Fibroblast of peridontal ligament (primary cell): Measurements from ENCODE around the gene ARHGAP35.
A peak's percentile ranks its signal among the peaks of the same experiment; 100 is the strongest.
"Not testable (repeated sequence)": the region's sequence is repeated elsewhere in the genome, so short reads cannot be mapped to it uniquely, and the experiment has no call there.

Source experiments
- DNase-seq: peaks from one replicate; pipeline ENCODE4 v3.0.0-alpha.2; 2010; ENCODE audit errors: extremely low read depth

Gene ARHGAP35

DNA sequence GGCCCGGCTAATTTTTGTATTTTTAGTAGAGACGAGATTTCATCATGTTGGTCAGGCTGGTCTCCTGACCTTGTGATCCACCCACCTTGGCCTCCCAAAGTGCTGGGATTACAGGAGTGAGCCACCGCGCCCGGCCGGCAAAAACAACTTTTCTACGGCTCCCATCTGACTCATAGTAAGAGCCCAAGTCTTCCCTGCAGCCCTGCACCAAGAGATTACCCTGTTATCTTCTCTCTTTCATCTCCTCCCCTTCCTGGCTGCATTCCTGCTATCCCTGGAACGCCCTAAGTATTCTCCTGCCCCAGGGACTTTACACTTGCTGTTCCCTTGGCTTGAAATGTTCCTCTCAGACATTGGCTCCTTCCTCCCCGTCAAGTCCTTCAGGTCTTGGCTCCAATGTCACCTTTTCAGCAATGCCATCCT is 16.7 kb upstream of the ARHGAP35 start:
- no peak for DNase-seq

DNA sequence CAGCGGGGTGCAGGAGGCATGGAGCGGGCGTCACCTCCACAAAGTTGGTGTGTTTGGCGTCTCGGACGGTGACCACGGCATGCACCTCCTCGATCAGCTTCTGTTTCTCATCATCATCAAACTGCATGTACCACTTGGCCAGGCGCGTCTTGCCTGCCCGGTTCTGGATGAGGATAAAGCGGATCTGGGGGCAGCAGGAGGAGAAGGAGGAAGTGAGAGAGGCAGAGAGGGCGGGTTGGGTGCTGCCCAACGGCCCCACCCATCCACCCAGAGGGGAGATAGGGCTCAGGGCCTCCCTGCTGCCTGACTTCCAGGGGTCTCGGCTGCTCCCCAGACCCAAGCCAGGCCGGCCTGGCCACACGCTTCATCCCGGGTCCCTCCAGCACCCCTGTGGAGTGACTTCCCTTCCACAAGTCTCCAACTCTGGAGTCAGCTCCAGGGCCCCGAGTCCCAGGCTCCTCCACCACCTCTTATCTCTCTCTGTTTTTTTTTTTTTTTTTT is 14.8 kb upstream of the ARHGAP35 start:
- no peak for DNase-seq

DNA sequence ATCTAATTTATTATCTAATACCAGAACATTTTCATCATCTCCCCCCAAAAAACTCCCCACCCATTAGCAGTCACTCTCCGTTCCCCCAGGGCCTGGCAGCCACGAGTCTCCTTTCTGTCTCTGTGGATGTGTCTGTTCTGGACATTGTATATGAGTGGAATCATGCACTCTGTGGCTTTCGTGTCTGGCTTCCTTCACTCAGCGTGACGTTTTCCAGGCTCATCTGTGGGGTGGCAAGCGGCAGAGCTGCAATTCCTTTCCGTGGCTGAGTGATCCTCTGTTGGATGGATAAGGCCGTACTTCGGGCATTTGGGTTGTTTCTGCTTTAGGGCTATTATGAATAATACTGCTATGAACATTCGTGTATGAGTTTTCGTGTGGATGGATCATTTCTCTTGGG is 13.3 kb upstream of the ARHGAP35 start:
- DNase-seq: no peak

DNA sequence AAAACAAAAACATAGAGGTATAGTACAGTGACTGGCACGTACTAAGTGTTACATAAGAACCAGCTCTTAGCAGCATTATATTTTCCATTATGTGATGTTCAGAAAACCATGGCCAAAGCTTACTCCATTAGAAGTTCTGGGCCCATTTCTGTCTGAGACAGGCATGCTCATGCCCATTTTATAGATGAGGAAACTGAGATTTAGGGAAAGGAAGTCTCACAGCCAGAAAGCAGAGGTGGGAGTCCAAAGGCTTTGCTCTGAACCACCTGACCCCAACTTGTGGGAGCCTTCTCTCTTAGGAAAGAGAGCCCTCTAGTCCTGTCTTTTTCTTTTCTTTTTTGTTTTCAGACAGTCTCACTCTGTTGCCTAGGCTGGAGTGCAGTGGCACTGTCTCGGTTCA is 12.4 kb upstream of the ARHGAP35 start:
- DNase-seq: no peak

GRCh38 chr19:46849610-46850009 is 11.2 kb upstream of the ARHGAP35 start:
- DNase-seq: no peak

GRCh38 chr19:46850228-46851203 is 10.3 kb upstream of the ARHGAP35 start, which contains the start of gene AP2S1:
Gene AP2S1 (minus strand): TSS chr19:46850846. CDS start chr19:46850766, 80 bp downstream.
- peak; percentile 99 for DNase-seq

DNA sequence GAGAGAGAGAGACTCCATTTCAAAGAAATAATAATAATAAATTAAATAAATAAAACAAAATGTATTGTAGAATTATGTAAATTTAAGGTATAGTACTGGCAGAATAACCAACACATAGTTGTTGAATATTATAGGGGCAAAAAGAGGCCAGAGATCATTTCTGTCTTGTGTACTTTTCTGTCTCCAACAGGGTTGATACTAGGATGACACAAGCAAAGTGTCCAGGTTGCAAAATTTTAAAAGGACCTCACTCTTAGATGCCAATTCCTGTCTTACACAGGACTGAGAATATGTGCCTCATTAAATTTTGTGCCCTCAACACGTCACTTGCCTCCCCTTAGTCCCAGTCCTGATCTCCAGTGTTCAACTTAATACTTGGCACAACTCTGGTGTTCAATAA is 8.0 kb upstream of the ARHGAP35 start:
- no peak for DNase-seq

GRCh38 chr19:46854698-46855097 is 6.1 kb upstream of the ARHGAP35 start:
- DNase-seq: not testable (repeated sequence)

DNA sequence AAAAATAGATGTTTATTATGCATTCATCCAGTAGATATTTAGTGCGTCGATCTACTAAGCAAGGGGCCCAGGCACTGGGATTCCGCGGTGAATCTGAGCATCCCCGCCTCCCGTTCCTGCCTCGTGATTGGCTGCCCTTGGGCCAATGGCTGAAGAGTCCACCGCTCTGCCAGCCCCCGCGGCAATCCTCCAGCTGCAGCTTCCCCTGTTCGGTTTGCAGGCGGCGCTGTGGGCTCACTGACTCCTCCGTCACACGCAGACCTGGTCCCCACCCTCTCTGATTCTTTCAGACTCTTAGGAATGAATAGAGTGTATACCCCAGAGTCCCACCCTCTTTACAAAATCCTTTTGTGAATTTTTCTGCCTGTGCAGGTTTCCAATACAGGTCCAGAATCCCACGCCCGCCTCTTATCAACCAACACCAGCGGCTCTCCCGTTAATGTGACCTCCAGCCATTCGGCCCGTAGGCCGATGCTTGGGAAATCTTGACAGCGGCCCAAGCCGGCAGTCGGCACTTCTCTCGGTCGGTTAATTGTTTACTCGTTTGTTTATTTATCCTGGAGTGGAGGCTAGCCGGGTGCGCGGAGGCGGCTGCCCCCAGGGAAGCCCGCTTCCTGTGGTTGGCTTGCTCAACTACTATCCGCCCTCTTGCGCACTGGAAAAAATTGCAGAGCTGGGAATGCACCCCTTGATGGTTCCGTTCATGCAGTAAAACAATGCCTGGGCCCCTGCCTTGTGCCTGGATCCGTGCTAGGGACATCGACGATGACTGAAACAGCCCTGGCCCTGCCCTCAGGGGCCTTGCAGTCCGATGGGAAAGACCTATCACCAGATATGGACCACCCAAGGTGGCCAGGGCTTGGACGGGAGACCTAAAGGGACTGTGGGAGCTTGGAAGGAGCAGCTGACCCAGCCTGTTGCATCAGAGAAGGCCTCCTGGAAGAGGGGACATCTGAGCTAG is 4.5 kb upstream of the ARHGAP35 start:
- peak; percentile 94 for DNase-seq

DNA sequence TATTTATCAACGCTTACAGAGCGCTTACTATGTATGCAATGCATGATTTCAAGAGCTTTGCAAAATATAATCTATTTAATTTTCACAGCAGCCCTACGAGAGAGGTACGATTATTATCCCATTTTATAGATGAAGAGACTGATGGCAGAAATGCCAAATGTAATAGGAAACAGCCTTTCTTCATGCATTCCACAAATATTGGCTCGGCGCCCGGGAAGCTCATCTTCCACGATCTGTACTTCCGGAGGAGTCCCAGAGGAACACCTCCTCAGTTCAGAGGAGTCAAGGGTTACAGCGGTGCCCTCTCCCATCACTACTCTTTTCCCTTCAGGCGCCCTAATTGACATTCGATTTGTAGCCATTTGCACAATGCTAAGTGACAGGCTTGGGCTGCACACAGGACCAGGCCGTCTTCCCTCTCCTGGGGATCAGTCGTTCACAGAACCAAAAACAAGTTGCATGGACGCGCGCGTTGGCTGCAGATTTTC is 1.1 kb upstream of the ARHGAP35 start:
- no peak for DNase-seq

- peak; percentile 97 for DNase-seq
Measured at GRCh38 chr19:46860125-46860845, 512 bp upstream of the ARHGAP35 start.

GRCh38 chr19:46861691-46862502 is 1.1 kb downstream of the ARHGAP35 start:
- no peak for DNase-seq

- no peak for DNase-seq
Measured at GRCh38 chr19:46862503-46862834, 1.7 kb downstream of the ARHGAP35 start.

- DNase-seq: no peak
Measured at GRCh38 chr19:46862974-46863632, 2.3 kb downstream of the ARHGAP35 start.

GRCh38 chr19:46863818-46864629 is 3.2 kb downstream of the ARHGAP35 start:
- peak; percentile 85 for DNase-seq

DNA sequence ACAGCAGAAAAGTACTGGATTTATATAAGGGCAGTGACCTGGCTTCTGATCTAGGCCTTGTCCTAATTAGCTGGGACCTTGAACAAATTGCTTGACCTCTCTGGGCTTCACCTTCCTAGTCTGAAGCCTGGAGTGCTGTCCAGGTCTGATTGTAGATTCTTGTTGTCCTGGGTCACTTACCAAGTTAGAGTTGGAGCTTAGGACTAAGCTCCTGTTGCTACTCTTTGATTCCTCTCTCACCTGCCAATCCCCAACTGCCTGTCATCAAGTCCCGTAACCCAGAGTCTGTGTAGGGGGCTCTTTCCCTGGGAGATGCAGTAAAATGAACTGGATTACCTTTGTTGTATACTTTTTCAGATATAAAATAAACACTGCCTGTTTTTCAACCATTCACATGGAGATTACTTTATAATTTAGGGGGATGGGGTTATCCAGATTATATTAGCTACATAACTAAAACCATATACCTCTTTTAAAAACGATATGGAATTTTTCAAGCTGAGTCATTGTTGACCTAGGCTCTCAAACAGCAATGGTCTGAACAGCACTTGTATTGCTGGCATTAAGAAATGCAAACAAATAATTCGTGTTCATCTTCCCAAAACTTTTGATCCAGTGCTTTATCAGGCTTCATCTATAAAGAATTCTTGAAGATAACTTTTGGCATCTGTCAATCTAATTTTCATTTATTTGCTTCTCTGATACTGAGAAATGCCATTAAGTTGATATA is 5.8 kb downstream of the ARHGAP35 start:
- no peak for DNase-seq

DNA sequence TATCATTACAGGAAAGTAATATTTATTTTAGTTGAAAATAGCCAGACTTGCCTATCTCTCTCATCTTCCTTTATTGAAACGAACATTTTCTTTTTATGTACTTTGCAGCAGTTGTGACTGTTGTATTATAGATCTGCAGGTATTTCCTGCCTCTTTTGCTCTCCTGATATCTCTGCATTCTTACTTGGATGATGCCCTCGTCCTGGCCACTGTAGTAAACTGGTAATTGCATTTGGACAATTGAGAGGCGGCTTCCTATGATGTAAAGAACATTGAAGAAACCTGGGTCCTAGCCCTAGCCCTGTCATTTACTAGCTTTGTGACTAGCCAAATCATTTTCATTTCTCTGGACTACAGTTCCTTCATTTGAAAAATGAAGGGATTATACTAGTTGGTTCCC is 6.4 kb downstream of the ARHGAP35 start:
- no peak for DNase-seq
